HG02610 (cell line): ENCODE results near the gene DRC1.
"Not testable (repeated sequence)": the region's sequence is repeated elsewhere in the genome, so short reads cannot be mapped to it uniquely, and the experiment has no call there.

Source experiments
- ATAC-seq: cut with Tn5 transposase; IDR thresholded peaks from one replicate; pipeline ENCODE4 v1.9.1; 2021; ENCODE audit warnings: mild to moderate bottlenecking, moderate library complexity; ENCODE audit not compliant: unreplicated experiment

The DRC1 gene

DNA sequence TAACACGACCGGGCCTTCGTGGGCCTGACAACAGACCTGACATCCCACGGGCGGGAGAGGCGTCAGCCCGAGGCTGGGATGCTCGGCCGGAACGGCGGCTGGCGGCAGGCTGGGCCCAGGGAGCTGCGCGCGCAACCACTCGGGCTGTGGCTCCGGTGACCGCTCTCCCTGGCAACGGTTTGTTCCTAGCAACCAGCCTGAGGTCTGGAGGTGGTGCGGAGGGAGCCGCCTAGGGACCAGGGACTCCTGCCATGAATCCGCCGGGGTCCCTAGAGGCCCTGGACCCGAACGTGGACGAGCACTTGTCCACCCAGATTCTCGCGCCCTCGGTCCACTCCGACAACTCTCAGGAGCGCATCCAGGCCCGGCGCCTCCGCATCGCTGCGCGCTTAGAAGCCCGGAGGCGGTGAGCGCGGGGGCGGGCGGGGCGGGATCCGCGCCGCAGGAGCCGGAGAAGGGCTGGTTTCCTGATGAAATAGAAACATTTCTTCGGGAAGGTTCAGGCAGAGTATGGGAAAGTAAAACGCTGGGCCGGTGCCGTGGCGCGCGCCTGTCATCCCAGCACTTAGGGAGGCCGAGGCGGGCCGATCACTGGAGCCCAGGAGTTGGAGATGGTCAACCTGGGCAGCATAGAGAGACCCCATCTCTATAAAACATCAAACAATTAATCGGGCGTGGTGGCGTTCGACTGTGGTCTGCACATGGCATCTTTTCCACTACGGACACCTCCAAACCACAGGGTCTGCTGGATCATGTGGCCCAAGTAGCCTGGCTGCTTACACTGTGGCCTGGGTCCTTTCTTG lies at the start of gene DRC1:
Gene DRC1 (plus strand): TSS at position 182 of the 803 bp plus-strand sequence. CDS start 70 bp downstream, at position 252.
- ATAC-seq = no peak

DNA sequence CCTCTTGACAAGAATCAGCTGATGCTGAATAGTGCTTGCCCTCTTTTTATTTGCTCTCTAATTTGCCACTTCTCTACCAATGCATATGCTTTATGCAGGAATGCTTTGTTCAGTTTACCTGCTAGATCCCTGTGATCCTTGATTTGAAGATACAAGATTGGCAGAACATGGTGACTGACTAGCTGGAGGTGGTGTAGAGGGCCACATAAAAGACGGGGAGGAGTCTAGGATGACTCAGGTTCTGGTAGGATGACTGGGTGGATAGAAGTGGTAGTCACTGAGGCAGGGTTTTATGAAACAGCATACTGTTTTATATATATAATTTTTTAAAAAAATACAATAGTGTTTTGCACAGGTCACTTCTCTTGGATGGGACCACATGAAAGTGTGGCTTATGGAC lies 48.8 kb upstream of the DRC1 start:
- no peak for ATAC-seq

DNA sequence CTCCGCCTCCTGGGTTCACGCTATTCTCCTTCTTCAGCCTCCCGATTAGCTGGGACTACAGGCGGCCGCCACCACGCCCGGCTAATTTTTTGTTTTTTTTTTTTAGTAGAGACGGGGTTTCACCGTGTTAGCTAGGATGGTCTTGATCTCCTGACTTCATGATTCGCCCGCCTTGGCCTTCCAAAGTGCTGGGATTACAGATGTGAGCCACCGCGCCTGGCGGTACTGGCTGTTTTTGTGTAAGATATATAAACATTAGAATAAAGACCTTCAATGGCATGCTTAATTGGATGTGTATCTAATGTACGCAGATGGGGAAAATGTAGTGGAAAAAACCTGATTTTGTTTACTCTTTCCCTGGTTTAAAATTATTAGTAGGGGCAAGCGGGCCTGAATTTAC lies 47.3 kb upstream of the DRC1 start:
- not testable (repeated sequence) for ATAC-seq

DNA sequence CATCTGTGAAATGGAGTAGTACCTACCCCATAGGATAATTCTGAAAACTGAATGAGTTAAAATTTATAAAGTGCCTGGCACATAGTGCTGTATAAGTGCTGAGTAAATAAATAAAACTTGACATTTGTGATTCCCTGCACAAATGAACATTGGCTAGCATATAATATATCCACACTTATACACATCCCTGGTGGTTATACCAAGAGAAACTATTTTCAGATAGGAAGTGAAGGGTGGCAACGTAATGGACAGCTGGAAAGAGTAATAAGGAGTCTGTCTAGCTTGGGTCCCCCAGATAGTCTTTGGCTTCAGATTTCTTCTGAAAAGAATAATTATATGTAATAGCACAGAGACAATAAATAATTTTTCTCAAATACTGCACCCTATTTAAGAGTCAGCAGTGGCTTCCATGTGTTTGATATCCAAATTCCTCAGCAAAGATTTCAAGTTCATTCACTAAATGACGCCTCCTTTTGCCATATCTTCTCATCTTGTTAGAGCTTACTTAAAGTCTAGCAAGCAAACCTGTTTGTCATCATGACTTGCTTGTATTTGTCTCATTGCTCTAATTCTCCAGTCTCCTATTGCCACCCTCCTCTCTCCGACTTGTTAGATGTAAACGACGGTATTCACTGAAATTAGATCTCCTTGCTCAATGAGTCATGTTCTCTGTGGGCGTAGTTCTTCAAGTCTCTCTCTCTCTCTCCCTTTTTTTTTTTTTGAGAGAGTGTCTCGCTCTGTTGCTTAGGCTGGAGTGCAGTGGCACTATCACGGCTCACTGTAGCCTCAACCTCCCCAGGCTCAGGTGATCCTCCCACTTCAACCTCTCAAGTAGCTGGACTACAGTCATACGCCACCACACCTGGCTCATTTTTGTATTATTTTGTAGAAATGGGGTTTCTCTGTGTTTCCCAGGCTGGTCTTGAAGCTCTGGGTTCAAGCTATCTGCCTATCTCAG lies 46.4 kb upstream of the DRC1 start:
- ATAC-seq = no peak

DNA sequence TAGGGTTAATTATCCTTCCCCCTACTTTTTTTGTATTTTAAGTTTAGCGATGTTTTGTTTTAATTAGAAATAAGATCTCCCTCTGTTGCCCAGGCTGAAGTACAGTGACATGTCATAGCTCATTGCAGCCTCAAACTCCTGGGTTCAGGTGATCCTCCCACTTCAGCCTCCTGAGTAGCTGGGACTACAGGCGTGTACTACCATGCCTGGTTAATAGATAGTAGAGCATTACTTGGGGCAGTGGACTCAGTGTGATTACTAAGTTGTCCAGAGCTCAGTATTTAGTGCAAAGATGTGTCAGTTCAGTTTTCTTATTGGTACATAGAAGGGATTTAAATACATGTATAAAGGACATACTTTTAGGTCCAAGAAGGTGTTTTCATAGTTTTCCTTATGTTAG lies 45.6 kb upstream of the DRC1 start:
- no peak for ATAC-seq

DNA sequence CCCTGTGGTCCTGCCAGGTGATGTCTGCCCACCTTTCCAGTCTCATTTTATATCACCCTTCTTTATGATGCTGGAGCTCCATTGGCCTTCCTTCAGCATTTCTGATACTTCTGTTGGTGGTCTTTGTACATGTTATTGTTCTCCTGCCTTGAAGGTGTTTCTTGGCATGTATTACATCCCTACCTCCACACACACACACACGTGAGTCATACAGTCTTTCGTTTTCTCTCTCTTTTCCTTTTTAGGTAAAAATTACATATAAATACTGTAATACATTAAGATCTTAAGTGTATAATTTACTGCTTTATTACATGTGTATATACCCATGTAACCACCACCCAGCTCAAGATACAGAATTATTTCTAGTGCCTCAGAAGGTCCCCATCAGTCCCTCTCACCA lies 44.9 kb upstream of the DRC1 start:
- no peak for ATAC-seq

DNA sequence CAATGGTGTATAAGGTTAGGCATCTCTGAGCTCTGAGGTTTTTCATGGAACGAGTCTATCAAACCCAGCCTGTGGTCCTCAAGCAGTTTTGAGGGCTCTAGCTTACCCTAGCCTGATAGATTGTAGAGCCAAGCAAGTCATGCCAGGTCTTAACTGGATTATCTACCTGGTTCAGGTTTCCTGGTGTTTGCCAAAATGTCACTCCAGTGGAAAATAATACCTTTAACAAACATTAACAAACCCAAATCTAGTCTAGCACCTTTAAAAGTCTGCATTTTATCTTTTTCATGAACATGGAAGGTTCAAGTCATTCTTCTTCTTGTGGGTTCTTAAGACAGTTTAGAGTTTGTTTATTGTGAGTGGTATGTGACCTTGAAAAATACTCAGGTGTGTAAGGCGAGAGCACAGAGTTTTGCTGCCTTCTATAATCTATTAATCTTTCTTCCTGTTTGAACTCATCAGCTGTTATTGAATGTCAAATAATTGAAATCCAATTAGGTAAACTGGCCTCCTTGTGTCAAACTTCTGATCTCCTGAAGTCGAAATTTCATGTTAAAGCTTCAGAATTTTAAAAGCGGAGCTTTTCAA lies 41.7 kb upstream of the DRC1 start:
- no peak for ATAC-seq

DNA sequence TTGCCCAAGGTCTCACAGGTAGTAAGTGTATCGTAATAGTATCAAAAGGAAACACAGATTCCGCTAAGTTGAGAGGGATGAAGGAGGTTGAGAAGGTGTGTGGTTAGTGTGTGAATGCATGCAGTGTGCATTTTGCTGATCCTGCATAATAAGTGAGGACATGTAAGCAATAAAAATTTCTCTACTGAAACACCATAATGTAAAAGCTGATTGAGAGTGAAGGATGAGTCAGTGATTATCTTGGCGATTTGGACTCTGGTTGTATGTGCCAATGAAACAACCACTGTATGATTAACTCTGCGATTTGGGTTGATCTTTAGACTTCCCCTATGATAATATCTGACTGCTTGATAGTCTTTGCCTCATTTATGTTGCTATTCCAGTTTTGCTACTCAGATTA lies 38.4 kb upstream of the DRC1 start:
- no peak for ATAC-seq

DNA sequence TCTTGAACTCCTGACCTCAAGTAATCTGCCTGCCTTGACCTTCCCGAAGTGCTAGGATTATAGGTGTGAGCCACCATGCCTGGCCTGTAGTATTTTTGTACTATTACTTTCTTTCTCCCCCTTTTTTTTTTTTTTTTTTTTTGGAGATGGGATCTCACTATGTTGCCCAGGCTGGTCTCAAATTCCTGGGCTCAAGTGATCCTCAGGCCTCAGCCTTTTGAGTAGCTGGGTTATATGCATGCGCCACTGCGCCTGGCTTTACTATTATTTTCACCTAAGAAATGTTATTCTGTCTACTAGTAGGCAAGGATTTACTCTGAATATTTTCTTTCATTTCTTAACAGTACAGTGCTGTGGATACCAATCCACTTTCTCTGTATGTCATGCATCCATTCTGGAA lies 37.8 kb upstream of the DRC1 start:
- no peak for ATAC-seq

DNA sequence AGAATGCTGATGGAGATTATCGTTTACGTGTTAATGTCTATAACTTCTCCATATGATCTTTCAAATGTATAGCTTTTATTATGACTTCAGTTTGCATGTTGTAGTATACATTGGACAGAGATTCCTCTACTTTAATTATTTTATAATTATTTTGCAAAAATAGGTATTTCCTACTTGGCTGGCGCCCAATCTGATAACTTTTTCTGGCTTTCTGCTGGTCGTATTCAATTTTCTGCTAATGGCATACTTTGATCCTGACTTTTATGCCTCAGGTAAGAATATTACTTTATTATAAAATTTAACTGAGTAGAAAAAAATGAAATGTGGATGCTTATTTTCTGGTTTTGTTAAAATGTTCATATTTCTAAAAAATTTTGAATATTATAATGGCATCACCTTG lies 37.1 kb upstream of the DRC1 start:
- no peak for ATAC-seq

DNA sequence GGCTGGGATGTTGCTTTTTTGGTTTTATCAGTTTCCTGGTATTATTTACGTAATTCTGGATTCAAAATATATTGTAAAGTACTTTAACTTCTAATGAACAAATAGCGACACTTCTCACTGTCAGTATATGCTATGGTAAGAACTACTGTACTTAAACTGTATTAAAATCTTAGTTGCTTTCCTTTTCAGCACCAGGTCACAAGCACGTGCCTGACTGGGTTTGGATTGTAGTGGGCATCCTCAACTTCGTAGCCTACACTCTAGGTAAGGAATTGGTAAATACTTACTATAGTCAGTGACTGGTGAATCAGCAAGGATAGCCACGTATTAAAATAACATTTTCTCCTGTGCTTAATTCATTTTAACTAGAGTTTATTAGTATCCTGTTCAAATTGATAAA lies 34.8 kb upstream of the DRC1 start:
- no peak for ATAC-seq

DNA sequence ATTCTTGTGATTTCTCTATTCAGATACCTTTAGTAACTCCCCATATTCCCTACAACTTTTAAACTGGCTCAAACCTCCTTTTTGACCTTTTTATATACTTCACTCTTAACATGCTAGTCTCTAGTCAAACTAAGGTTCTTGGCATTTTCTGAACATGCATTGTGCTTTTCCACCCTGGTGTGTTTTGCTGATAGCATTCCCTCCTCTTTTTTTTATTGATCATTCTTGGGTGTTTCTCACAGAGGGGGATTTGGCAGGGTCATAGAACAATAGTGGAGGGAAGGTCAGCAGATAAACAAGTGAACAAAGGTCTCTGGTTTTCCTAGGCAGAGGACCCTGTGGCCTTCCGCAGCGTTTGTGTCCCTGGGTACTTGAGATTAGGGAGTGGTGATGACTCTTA lies 32.1 kb upstream of the DRC1 start:
- not testable (repeated sequence) for ATAC-seq

DNA sequence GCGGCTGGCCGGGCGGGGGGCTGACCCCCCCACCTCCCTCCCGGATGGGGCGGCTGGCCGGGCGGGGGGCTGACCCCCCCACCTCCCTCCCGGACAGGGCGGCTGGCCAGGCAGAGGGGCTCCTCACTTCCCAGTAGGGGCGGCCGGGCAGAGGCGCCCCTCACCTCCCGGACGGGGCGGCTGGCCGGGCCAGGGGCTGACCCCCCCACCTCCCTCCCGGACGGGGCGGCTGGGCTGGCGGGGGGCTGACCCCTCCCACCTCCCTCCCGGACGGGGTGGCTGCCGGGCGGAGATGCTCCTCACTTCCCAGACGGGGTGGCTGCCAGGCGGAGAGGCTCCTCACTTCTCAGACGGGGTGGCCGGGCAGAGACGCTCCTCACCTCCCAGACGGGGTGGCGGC lies 30.8 kb upstream of the DRC1 start:
- not testable (repeated sequence) for ATAC-seq

DNA sequence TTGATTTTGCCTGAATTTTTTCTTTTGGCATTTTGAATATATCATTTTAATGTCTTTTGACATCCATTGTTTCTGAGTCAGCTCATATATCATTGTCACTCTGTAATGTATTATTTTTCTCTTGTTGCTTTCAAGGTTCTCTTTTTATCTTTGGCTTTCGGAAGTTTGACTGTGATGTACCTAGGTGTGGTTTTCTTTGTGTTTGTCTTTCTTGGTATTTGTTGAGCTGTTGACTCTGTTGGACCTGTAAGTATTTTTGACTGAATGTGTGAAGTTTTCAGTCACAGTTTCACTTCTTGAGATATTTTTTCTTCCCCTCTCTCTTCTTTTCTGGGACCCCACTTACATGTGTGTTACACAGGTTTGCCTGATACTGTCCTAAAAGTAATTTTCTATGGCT lies 24.9 kb upstream of the DRC1 start:
- no peak for ATAC-seq

DNA sequence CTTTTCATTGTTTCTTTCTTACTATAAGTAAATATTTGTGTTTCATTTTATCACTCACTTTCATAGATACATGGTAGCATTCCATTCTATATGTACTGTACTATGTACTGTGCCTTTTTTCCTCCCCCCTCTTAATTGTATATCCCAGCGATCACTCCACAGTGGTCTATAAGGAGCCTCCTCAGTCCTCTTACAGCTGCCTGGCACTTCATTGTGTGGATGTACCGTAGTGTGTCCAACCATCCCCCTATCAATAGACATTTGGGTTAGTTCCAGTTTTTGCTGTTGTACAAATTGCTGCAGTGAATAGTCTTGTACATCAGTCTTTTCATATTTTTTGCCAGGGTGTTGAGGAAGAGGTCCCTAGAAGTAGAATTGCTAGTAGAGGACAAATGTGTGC lies 21.4 kb upstream of the DRC1 start:
- ATAC-seq = no peak

DNA sequence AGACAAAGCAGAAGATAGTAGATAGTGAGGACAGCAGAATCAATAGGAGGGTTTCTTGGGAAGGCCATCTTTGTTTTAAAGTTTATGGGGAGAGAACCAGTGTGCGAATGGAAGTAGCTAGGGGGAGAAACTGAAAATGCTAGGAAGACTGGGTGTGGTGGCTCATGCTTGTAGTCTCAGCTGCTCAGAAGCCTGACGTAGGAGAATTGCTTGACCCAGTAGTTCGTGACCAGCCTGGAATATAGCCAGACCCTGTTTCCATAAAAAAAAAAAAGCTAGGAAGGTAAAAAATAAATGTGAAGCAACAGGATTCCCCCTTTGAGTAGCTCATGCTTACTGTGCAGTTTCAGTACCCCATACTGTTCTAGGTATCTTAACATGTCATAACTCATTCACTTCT lies 19.2 kb upstream of the DRC1 start:
- ATAC-seq = no peak

DNA sequence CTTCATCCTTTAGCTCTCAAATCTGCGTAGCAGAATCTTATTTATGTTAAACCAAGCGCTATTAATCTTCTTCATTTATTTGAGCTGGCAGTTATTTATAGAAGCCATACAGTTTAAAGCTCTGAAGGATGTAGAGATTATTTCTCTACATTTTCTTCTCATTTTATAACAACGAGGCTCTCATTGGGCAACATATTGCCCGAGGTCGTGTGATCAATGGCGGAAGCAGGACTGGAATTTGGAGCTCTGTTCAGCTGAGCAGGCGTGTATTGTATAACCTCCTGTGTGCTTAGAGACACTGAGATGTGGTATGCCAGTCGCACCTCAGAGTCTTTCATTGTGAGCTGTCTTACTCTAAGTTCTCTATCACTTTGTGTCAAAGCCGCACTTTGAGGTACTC lies 17.5 kb upstream of the DRC1 start:
- no peak for ATAC-seq

DNA sequence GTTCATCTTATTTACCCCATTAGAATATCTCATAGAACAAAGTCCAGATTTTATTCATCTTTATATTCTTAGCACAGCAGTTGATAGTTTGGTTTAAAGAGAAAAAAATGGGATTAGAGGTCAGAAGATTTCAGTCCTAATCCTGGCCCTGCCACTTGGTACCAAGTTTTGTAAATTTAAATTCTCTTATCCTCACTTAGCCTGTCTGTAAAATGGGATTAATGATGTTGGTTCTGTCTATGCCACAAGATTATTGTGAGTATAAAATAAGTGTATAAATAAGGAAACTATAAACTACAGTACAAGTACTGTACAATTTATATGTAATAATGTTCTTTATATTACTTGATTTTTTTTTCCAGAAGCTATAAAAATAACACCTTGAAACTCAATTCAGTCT lies 17.1 kb upstream of the DRC1 start:
- no peak for ATAC-seq

DNA sequence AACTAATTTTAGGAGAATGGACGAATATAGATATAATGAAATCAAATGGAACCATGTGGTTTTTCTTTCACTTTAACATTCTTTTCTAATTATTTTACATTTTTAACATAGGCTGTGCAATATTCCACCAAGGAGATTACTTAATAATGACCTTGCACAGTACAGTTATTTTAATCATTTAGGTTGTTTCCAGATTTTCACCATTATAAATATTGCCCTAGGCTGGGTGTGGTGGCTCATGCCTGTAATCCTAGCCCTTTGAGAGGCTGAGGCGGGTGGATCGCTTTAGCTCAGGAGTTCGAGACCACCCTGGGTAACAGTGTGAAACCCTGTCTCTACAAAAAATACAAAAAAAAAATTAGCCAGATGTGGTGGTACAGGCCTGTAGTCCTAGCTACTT lies 14.5 kb upstream of the DRC1 start:
- no peak for ATAC-seq

DNA sequence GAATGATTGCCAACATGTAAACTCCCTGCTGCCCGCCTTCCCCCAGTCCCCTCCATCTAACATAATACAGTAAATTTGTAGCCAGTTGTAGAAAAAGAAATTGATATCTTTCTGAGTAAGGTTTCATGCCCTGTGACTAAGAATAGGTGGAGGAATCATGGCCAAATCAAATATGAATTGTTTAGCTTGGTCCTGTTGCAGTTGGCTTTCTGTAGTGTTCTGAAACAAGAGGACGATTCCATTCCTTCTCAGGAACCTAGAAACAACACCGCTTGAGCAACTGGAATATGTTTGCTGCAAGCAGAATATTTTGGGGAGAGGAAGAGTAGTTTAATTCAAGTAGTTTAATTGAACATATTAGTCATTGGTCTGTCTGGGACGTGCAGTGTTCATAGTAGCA lies 7.0 kb upstream of the DRC1 start:
- no peak for ATAC-seq

DNA sequence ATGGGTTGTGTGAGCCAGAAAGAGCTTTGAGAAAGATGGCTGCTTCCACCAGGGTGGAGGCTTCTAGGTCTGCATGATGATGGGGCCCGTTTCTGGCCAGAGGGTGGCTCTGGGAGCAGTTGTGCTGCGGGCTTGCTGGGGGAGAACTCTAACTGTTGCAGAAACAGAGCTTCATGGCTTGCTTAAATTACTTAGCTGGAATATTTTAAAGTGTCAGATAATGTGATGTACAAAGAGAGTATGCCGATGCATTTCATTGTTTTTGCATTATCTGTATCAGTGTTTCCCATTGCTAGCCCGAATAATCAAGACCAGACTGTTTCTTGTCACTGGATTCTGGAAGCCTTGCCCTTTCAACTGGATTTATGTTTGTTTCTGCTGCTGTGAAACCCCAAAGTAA lies 6.3 kb upstream of the DRC1 start:
- no peak for ATAC-seq
